Stimulated activated CD4-positive, alpha-beta T cell treated with anti-CD3 and anti-CD28 coated beads, Interleukin-12 subunit alpha, Interleukin-12 subunit beta, amount 100 ng/mL, for 24 hours (primary cell): ENCODE measurements around the gene CAPZA3.
"Not testable (repeated sequence)": the region's sequence is repeated elsewhere in the genome, so short reads cannot be mapped to it uniquely, and the experiment has no call there.

Source experiments
- DNase-seq, 2 experiments: peaks; one replicate each; pipeline ENCODE4 v3.0.0-alpha.2; 2020; ENCODE audit warnings: low read depth in 2 of 2

CAPZA3 gene, protein sequence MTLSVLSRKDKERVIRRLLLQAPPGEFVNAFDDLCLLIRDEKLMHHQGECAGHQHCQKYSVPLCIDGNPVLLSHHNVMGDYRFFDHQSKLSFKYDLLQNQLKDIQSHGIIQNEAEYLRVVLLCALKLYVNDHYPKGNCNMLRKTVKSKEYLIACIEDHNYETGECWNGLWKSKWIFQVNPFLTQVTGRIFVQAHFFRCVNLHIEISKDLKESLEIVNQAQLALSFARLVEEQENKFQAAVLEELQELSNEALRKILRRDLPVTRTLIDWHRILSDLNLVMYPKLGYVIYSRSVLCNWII

GRCh38 chr12:18737819-18738218 lies at the start of gene CAPZA3, which contains the start of gene PLCZ1:
TSS of gene CAPZA3 (plus strand) at chr12:18738119. CDS start at chr12:18738269, 150 bp downstream.
TSS of gene PLCZ1 (minus strand) at chr12:18738012. CDS start at chr12:18737371, 641 bp downstream.
- no peak for DNase-seq

DNA sequence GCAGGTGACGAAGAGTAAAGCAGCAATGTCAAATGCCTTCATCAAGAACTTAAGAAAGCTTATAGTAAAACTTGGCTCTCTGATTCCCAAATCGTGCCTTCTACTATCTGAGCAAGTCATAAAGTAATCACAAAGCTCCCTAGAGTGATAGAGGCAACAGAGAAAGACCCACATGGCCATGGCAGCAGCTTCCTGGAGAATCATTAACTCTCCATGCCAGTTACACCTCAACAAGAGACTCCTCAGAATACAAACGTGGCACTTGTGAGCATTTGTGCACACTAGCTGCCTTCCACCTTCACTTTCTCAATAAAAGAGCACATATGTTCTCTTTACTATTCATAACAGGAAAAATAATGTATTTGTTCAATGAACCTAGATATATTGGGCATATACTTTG lies 48.1 kb upstream of the CAPZA3 start:
- no peak for DNase-seq

DNA sequence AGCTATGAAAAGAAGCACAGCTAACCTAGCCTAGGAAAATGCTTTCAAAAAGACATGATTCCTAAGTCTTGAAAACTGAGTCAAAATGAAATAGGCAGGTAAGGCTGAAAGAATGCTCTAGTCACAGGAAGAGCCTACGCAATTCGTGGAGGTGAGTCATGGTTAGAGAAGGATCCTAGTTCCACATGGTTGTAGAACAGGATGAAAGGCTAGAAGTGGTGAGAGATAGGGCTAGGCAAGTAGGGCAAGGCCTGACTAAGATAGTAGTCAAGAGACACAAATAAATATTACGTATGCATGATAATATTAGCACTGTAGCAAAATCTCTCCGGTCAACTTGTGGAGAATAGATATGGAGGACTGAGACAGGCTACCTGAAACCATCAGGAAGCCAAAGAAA lies 47.3 kb upstream of the CAPZA3 start:
- no peak for DNase-seq

GRCh38 chr12:18693986-18694385 lies 43.9 kb upstream of the CAPZA3 start:
- DNase-seq, result not testable (repeated sequence)

DNA sequence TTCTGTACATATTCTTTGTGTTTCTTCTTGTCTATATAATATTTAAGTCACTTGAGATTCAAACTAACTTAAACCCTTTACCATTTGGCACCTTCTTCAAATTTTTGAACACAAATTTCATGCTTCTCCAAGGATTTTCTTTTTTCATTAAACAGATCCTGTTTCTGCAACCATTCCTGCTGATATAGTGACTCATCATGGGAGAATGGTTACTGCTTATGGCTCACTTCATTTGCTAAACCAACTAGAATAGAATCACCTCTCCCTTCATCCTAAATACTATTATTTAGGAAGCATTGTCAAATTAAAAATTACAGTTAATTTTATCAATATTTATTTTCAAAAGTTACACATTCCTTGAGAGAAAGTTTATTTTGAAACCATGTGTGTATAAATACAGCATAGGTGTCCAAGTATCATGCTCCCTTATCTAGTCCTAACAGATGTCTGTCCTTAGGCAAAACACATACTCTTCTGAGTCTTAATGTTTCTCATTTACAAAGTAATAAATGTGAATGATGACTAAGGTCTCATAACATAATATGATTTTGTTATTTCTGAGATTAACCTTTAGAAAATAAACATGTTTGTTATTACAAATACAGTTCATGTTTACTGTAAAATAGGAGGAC lies 40.8 kb upstream of the CAPZA3 start:
- DNase-seq, result no peak

- no peak for DNase-seq
These were observed 37.6 kb upstream of the CAPZA3 start for GRCh38 chr12:18700271-18700670.

DNA sequence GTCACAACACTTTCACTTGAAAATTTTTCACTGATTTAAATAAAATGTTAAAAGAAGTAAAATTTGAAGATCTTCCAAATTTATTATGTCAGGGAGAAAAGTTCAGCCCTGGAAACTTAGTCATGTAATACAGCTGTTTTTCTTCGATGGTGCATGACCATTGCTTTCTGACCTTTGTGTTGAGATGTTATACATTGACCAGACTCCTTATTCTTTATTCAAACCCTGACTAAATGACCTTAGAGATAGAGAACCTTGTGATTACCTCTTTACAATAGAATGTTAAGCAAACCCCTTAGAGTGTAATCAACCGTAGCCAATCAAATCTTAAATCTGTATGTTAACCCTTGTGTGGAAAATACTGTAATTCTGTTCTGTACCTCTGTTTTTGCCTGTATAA lies 34.6 kb upstream of the CAPZA3 start:
- DNase-seq, result no peak

DNA sequence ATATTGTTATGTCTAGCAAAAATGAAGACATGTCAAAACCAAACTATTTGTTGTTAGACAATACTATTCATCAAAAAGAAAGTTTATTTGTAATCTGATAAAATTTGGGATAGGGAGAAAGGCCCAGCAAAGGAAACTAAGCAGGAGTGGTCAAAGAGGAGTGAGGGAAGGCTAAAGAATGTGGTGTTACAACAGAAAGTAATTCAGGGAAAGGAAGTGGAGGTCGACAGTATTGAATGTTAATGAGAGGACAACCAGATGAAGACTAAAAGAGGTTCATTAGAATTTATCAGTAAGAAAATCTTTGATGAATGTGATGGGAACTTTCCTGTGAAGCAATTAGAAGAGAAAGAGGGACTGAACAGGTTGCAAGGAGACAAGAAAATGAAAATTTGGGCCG lies 34.0 kb upstream of the CAPZA3 start:
- no peak for DNase-seq

- no peak for DNase-seq
These were observed 31.1 kb upstream of the CAPZA3 start for GRCh38 chr12:18706798-18707197.

DNA sequence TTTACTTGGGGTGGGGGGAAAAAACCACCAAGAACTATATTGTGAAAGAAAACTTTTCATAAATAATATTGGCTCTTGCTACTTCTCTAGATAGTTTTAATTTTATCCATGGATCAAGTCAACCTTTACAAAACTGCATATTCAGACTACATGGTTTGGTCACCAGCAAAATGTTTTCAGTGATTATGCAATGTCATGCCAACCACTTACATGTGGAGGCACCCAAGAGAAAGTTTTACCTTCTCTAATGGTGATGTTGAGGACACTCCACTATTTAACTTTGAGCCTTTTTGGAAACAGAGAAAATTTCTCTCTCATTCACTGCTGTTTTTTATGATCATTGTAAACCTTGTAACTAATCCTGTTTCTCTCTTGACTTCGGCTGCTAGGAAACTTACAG lies 21.7 kb upstream of the CAPZA3 start:
- DNase-seq, result no peak

GRCh38 chr12:18718462-18718861 lies 19.5 kb upstream of the CAPZA3 start:
- DNase-seq, result no peak

DNA sequence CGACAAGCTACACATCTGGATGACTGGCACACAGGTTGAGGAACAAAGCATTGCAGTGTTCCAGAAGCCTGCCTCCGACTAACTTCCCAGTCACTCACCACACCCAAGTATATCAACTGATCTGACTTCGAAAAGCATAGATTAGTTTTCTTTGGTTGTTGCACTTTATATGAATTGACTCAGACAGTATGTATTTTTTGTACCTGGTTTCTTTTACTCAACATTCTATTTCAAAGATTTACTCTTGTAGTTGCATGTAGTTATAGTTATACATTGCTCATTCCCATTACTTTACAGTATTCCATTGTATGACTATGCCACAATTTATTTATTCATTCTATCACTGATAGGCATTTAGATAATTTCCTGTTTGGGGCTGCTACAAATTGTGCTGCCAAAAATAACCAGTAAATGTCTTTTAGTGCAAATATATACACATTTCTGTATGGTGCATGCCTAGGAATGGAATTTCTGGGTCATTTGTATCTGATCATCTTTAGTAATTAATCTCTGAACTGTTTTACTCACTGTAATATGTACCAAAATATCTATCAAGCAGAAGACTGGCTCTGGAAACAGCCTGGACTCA lies 17.9 kb upstream of the CAPZA3 start:
- DNase-seq, result no peak

DNA sequence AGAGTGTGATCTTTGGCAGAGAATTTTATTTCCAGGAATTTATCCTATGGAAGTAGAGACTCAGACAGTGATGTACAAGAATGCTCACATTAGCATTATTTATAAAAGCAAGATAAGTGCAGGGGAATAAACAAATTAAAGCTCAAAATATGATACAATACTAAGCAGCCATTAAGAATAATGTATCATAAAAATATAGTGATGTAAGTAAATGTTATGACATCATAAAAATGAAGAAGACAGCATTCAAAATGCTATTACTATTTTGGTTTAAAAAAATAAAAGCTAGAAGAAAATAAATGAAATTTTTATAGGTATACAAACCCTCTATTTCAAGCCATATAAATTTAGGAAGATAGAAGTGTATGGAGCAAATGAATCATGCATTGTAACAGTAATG lies 17.2 kb upstream of the CAPZA3 start:
- no peak for DNase-seq

GRCh38 chr12:18721452-18721851 lies 16.5 kb upstream of the CAPZA3 start:
- no peak for DNase-seq

DNA sequence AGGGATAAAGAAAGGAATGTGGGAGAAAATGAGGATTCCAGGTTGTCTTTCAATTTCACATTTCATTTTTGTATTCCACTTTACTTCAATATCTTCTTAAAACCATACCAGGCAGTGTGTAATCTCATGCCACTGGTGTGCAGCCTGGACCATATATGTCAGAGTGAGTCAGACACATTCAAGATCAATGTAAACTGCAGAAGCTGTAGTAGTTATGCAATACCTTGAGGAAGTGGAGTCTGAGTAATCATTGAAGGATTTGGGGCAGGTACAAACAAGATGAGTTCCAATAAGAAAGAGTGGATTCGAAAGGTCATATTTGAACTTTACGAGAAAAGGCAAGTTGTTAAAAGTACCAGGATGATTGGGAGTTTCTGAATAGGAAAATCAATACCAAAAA lies 14.2 kb upstream of the CAPZA3 start:
- DNase-seq, result no peak

- DNase-seq, result no peak
These were observed 6.8 kb upstream of the CAPZA3 start for GRCh38 chr12:18731156-18731555.

DNA sequence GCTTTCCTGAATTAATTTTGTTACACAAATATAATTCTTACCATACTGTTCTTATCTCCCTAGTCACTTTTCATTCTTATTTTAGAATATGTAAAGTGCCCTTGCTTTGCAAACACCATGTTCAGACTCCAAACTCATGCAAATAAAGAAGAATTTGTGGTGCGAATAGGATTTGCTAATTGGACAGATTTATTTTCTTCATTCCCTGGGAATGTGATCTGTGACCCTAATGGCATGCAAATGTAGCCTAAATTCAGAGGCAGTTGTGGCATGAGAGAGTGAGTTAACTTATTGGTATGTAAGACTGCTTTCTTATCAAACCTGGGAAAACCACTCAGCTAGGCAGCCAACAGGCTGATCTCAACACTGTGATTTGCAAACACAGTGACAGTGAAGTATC lies 10.0 kb downstream of the CAPZA3 start:
- no peak for DNase-seq

DNA sequence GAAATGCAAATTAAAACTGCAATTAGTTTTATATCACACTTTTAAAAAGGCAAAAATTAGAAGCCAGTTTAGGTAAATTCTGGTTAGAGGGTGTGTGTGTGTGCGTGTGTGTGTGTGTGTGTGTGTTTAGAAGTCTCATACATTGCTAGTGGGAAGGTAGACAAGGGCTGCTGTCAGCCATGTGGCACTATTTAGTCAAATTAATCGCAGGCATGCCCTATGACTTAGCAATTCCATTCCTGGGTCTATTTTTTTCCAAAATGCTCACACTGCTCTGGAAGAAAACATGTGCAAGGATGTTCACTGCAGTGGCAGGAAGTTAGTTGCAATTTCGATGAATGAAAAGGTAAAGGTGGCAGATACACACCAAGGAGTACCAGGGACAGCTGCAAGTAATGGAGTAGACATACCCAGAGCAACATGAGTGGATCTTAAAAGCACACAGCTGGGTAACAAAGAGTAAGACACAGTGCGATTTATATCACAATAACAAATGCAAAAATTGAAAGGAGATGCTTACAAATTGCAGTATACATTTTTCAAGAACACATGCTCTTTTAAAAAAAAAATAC lies 11.6 kb downstream of the CAPZA3 start:
- no peak for DNase-seq

DNA sequence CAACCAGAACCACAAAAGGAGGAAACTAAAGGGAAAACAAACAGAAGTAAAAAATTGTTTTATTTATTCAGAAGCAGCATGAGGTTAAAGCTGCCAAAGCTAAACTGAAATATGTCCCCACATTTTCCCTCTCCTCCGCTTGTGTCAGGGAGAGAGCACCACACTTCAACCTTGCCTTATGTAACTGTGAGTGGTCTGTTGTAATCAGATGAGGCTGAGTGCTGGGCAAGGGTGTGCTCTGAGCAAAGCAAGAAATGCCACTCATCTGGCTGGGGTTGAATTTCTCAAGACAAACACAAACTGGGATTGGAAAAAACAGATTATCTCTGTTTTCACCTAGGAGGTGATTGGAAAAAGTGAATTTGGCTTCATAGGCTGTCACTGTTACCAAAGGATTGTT lies 12.2 kb downstream of the CAPZA3 start:
- DNase-seq, result no peak

- no peak for DNase-seq
These were observed 13.9 kb downstream of the CAPZA3 start for GRCh38 chr12:18751866-18752265.

DNA sequence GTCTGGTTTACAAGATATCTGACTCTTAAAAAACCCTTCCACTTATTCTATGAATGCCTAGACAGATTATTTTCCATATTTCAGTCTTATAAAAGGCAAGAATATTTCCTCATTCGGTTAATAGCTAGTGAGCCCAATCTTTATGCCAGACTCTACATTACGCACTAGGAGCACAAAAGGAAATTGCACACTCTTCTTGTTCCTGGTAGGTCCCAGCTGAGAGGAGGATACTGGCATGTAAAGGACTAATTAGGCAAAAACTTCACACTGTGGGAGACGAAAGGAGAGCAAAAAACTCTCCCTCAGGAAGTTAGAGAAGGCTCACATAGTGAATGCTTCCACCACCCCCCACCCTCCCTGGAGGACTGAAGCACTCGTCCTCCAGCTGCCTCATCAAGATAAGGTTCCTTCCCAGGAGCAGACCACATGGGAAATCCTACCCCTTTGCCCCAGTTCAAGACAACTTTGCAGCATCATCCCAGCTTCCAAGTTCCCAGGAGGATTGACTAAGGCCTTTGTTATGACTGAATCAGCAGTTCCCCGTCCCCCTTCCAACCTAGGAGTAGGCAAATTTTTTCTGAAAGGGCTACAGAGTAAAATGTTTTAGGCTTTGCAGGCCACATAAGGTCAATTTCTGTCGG lies 14.5 kb downstream of the CAPZA3 start:
- DNase-seq, result no peak

- DNase-seq, result no peak
These were observed 15.0 kb downstream of the CAPZA3 start for GRCh38 chr12:18752947-18753346.
